OCI-M2 (cell line): ENCODE results near the gene ATP2B2.

Experiments
- DNase-seq: peaks from one replicate; lab custom pipeline; 2025; ENCODE audit not compliant: unreplicated experiment; lab: John Stamatoyannopoulos, UW

Gene ATP2B2

DNA sequence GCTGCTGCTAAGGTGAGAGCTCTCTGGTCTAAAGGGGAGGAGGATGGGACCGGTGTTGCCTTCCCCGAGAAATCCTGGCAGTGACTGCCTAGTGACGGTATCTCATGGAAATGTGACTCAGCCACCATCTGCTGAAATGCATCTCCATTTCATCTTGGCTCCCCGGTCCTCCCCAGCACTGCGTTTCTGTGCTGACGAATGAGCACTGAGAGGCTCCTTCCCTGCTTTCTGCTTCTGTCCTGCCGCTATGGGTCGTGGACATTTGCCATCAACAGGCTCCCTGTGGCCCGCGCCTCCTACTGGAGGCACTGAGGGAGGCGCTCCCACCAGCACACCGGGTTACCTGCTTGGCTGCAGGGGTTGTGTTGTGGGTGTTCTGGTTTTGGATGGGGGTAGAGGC lies 170.9 kb downstream of the ATP2B2 start:
- no peak for DNase-seq

DNA sequence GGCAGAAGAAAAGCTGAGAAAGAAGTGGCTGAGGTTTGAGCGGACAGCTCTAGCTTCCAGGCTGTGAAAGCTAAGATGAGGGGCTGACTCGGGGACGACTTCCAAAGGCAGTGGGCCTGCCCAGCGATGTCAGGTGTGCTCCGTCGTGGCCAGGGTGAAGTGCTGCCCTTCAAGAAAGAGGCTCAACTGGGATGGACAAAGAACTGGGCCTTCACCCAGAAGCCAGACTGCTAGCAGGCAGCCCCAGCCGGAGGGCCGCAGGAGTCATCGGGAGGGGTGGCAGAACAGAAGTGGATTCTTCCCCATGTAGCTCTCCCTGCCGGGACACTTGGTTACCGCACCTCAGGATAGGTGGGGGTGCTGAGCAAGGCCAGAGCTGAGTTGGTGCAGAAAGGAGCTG lies 171.3 kb downstream of the ATP2B2 start:
- no peak for DNase-seq

DNA sequence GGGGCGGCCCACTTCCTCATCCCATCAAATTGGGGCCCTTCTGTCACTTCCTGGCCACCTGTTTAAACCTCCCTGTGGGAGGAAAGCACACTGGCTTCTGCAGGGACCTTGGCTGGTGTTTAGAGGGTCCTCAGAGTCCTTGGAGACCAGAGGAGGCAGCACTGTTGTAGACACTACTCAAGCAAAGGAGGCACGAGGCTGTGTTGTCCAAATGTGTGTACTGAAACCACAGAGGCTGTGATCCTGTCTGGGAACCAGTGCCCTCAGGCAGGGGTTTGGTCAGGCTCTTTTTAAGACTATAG lies 172.1 kb downstream of the ATP2B2 start:
- DNase-seq: no peak

DNA sequence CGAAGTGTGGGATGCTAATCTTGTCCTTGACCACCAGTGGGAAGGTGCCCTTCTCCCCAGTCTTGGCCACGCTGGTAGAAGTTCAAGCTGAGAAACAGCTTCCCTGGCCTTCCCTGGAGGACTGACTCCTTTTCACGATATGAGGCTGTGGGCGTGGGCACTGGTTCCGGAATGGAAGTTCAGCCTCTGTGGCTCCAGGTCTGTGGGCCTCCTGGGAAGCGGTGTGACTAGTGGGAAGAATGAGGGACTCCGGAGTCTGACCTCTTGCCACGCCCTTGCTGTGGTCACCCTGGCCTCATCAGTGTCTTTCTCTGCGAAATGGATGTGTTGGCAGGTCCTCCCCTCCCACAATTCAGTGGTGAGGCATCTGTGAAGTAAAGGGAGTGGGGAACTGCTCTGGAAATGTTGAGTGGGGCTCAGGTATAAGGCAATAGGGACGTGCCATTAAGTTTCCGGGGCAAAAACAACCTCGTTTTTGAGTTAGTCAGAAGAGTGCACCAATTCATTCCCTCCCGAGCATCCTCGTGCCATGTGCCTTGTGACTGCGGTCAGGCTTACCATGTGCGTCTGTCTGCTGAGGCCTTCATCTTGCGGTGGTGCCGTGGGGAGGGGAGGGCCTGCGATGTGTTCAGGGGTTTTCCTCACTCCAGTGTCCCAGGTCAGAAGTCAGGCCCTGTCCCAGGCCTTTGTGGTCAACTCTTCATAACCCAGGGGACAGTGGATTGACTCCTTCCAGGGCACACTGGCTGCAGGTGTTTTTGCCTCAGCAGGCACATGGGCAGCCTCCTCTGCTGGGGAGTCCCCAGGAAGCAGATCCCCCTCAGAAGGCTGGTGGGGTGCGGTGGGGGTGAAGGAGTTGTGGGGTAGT lies 172.7 kb downstream of the ATP2B2 start:
- no peak for DNase-seq

DNA sequence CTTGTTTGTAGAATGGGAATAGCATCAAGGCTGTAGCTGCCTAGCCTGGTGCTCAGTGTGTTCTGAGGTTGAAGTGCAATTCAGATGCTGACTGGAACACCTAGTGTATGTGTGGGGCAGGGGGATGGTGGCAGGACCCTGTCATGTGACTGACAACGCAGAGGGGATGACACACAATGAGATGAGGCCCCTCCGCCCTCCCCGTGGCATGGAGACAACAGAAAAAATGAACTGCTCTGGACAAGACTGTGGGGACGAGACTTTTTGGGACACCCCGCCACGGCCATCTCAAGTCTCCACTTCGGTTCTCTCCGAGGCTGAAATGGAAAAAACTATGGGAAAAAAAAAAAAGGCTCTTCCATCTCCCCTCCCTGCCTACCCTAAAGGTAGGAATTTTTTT lies 174.1 kb downstream of the ATP2B2 start:
- DNase-seq: no peak

DNA sequence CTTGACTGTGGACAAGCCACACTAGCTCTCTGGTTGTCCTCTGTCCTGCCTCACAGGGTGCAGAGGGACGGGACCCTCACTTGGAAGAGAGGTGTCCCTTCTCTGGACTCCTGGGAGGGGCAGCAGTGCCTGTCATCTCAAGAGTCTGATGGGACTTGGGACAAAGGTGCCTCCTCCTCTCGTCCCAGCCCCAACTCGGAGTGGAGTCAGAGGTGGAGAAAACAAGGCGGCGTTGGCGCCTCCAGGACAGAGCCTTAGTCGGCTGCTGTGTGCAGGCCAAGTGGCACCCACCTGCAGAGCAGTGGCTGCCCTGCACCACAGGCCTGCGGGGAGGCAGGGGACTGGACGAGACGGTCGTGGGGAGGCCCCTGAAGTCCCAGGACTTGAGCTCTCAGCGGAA lies 175.1 kb downstream of the ATP2B2 start:
- no peak for DNase-seq

DNA sequence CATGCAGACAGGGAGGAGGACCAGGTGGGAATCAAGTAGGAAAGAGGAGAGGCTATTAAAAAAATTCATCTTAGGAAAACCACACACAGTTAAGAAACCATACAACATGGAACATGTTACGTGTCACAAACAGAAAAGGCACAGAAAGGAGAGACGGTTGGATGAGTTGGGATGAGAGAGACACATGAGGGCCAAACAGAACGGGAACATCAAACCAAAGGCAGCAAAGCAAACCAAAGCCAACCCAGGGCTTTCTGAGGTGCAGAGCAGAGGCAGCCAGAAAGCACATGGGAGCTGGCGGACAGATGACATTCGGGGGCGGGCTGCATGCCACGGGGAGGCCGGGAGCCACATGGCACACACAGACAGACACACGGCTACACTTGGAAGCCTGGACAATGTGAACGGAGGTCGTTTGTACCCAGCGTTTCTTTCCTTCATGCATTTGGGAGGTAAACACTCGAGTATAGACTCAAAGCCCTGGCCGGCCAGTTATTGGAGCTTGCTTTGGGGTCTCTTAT lies 175.8 kb downstream of the ATP2B2 start:
- DNase-seq: no peak

DNA sequence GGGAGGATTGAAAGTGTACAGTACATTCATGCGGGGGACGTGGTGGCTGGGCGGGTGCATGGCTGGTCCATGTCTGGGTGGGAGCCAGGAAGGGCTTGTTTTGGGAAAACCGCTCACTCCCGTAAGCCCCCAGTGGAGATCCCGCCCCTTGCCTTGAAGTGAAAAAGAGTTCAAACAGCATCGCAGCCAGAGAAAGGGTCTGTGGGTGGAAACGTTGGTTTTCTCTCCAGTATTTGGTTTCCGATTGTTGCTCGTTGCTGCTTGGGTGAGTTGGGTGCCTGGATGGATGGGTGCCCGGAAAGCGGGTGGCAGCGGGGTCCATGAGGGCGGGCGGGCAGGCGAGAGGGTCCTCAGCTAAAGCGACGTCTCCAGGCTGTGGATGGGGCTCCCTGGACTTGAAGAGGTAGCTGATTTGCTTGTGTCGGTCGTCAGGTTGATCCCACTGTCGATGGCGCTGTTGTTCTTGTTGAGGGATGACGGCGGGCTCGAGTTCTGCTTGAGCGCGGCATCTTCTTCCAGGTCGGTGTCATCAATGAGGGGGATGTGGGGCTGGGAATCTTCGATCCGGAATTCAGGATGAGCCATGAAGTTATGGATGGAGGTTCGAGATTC lies 176.8 kb downstream of the ATP2B2 start:
- DNase-seq: no peak

DNA sequence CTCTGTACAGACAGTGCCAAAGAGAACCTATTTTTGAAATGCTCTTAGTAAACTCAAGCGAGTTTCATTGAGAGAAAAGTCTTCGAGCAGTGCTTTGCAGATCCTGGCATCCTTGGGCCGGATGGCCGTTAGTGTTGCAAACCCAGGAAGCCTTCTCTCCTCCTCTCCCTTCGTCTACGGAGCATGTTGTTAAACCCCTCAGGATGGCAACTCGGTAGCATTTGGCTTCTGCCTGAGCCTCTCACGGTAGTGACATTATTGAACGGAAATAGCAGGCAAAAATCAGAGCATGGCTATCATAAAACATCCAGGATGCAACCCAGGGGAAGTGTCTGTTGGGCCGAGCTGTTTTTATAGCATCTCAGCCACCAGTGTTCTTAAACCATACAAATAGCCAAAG lies 177.8 kb downstream of the ATP2B2 start:
- no peak for DNase-seq

DNA sequence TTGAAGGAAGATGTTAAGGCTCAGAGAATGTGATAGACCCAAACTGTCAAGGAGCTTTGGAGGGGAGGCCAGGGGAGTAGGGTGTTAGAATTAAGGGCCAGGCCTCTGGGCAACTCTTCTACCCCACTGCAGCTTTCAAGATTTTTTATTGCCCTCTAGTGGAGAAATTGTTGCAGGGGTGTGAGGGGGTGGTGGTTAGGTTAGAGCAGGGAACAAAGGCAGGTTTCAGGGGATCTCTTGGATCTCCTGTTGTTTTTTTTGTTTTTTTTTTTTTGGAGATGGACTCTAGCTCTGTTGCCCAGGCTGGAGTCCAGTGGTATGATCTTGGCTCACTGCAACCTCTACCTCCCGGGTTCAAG lies 183.1 kb downstream of the ATP2B2 start:
- no peak for DNase-seq

DNA sequence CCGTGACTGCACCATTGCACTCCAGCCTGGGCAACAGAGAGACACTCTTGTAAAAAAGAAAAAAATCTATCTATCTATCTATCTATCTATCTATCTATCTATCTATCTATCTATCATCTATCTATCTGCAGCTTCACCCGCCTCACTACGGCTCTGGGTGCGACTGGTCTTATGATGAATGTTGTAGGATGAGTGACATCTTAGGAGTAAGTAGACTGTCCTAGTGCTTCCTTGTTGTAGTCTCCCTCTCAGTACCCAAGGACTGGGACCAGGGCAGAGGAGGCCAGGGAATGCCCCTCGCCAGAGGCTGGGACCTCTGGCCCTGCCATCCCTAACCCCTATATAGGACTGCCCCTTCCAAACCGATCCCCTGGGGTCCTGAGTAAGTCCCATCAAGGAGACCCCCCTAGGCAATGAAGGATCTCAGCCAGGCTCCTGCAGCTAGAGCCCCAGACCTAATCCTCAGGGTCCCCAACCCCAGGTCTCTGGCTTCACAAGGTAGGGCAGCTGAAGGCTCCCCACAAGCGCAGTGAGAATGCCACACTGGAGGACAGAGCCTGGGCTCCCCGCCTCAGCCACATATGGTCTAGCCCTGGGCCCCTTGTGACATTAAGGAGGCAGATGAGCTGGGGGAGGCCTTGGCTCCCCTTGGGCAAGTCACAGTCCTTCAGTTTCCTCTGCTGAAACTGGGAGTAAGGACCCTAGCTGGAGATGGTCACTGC lies 183.6 kb downstream of the ATP2B2 start:
- DNase-seq: no peak

DNA sequence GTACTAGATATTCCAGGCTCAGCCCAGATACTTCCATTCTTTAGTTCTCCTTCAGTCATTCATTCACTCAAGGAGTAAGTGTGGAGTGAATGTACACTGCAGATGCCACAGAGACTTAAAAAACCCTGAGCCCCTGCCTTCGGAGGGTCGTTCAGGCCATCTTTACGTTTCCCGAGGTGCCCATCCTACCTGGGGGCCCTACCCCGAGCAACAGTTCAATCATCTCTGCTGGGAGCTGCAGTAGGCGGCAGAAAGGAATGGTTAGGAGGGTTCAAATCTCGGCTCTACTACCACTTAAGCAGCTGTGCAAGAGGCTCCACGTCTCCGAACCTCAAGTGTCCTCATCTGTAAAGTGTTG lies 185.1 kb downstream of the ATP2B2 start:
- no peak for DNase-seq

DNA sequence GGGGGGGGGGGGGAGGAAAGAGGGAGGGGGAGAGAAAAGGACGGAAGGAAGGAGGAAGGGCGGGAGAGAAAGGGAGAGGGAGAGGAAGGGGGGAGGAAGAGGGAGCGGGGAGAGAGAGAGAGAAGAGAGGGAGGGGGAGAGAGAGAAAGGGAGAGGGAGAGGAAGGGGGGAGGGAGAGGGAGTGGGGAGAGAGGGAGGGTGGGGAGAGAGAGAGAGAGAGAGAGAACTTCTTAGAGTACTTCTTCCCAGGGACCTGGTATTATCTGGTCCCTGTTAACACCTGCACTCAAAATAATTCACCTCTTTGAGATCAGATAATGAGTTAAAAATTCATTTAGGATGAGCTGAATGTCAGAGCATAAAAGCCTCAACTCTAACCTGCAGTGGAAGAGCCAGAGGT lies 185.6 kb downstream of the ATP2B2 start:
- DNase-seq: no peak

DNA sequence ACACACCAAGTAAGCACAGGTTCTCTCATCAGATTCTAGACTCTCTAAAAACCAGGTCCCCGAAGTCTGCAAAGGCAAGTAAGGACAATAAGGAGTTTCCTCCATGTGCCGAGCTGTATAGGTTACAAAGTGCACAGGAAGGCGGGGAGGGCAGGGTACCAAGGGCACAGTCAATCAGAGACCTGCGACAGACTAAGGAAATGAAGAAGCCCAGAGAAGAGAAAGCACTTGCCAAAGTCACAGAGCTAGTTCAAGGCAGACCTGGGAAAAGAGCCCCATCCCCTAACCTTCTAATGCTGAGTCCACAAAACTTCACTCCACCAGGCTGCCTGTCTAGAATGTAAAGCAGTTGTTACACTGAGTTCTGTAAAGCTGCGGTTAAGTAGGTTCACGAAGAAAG lies 186.1 kb downstream of the ATP2B2 start:
- DNase-seq: no peak

DNA sequence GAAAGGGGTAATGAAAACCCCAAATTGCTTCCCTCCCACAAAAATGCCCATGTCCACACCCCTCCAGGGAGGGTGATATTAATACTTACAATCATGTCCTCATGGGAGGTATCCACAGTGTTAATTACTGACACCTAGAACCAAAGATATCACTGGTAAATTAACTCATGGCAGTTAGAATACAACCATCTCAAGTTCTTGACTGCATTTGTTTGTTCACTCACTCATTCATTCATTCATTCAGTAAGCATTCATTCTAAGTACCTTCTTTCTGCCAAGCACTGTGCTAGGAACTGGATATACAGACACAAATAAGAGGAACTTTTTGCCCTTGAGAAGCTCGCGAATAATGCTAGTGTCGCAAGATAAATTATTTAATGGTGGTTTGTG lies 187.4 kb downstream of the ATP2B2 start:
- DNase-seq: no peak

DNA sequence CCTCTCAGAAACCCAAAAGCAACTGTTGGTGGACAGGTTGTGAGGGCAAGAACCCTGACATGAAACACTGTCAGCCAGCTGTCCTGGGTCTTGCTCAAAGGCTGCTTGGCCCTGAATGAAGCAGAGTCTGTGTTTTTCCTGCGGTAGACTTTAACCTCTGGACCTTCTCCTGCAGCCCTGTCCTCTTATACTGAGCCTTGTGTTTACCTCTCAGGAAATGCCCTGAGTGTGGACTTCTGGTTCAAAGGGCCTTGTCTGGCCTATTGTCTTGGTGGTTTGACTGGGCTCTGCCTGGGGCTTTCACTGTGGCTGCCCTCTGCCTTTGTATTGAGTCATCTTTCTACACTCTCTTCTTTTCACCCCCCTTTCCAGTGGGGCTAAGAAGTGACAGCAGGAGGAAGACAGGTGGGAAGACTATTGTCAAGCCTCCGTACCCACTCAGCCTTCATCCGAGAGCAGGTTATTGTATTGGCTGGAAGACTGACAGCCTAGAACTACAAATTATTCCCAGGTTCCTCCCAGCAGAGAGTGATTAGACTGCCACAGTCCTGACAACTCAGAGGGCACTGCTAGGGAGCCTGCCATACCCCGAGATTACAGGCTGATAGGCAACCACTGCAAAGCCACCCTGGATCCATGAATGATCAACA lies 187.9 kb downstream of the ATP2B2 start:
- DNase-seq: no peak

DNA sequence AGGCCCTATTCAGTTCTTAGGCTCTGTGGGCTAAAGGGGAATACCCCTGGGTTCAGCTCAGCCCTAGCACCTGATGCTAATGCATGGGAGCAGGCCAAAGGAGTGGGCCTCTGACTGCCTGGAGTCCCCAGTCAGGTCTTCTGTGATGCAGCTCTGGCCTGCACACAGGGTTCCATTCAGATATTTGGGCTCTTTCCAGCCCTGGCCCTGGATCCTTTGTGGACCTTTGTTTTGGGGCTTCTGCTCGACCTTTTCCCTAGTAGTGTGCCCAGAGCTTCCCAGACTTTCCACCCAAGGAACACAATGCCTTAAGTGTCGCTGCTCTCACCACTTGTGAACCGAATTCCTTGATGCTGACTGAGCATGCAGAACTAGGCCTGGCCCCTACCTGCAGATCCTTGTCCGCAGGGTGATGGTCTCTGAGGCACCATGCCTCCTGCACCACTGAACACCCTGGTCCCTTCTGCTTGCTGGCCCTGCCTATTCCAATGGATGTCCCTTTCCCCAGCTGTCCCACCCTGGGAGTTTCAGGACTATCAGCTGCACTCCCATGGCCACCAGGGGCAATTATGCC lies 189.5 kb downstream of the ATP2B2 start:
- no peak for DNase-seq

DNA sequence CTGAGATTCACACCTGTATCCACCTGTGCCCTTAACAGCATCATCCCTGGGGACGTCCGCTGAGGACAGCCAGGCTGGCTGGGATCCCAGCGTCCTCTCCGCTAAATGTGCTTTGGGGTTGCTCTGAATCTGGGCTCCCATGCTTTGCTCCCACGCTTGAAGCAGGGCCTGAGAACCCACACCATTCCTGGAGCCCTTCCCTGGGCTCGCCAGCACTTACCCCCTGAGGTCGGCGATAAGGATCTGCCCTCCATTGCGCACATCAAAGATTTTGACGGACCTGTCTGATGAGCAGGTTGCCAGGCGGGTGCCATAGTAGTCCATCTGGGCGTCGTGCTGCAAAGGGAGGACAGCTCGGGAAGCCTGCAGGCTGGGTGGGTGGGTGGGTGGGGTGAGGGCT lies 190.3 kb downstream of the ATP2B2 start:
- DNase-seq: no peak

DNA sequence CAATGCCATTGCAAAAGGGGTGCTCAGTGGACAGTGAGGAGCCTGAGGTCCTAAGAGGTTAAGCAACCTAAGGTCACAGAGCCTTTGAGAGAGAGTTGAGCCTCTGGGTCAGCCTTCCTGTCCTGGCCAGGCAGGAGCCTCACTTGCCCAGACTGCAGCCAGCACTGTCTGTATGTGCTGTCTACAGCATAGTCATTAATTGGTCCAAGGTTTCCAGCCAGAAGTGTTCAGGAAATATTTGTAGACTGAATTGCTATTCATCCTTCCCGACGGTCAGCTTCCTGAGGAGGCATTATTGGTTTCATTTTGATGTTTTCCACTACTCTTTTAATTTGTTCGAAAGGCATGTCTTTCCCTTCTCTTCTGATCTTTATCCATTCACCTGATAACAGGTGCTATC lies 192.5 kb downstream of the ATP2B2 start:
- no peak for DNase-seq

DNA sequence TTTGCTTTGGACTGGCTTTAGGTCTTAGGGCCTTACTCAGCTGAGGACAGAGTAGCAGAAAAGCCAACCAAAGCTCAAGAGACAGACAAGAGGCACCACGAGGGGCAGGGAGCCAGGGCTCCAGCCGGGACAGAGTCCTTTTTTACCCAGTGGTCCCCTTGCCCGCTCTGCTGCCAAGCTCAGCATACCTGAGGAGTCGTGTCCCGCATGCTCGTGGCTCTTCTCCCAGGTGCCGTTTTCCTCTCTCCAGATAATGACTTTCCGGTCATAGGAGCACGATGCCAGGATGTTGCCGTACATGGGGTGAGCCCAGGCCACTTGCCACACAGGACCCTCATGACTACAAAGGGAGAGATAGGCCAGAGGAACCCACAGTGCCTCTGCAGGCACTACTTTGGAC lies 193.0 kb downstream of the ATP2B2 start:
- no peak for DNase-seq

DNA sequence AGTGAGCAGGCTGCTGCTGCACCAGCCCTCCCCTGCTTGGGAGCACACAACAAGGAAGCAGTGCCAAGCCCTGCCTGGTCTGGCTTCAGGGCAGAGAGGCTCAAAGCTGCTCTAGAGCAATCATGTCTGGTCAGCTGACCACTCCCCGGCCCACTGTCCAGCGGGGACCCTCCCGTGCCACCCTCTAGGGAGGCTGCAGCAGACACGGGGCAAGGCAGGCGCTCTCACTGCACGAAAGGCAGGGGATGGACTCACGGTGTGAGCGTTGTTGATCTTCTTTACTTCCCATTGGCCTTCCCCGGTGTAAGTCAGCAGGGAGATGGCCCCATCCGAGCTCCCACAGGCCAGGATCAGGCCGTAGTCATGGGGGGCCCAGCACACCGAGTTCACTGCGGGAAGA lies 193.7 kb downstream of the ATP2B2 start:
- DNase-seq: no peak
